ENCODE data around the gene KCNK16. TPM values are rescaled to one million over a fixed set of nuclear protein-coding genes. Genes with fewer than 3 reads are reported as not detected.
A peak's percentile ranks its signal among the peaks of the same experiment; 100 is the strongest.

The KCNK16 gene
- total and polyA plus RNA-seq, 5 donors from 2014 or later: not detected

GRCh38 chr6:39302669-39303424, 19.7 kb downstream of the KCNK16 start:
- peak; percentile 91 to 96 for ATAC-seq (ENCODE audit: low read depth in 2 of 2)
- peak; percentile 62 to 87 (median 80) for DNase-seq
- H3K4me3 ChIP-seq (ENCODE audit: low read depth, low read length): peak overlapping the region; percentile 54
- no peaks in the 10 kb centered on the region for H3K4me1 ChIP-seq (ENCODE audit: control insufficient read depth, insufficient read depth, low read length, poor library complexity, severe bottlenecking)
- peak overlapping the region in 1 of 3 donors; percentile 71 for H3K27ac Mint-ChIP-seq
- peak overlapping the region in 3 of 4 donors; percentile 67 to 78 (median 76) for H3K4me3 Mint-ChIP-seq
- no peaks in the 10 kb centered on the region for H3K9me3 ChIP-seq (ENCODE audit: control insufficient read depth in 2 of 2, low read length in 2 of 2)
- no peaks in the 10 kb centered on the region for H3K27me3 ChIP-seq (ENCODE audit: control insufficient read depth, insufficient read depth, low read length)
- no peaks in the 10 kb centered on the region for H3K36me3 ChIP-seq (ENCODE audit: control insufficient read depth, insufficient read depth, low read length)
- H3K9me3 Mint-ChIP-seq: no peaks in the 10 kb centered on the region
- H3K4me1 Mint-ChIP-seq: peaks cover 0 to 9% (median 4%) of the 10 kb centered on the region in 4 donors
- no peak overlapping the region for H3K27ac ChIP-seq (ENCODE audit: insufficient read depth, low read length, poor library complexity, severe bottlenecking)
- H3K36me3 Mint-ChIP-seq: no peaks in the 10 kb centered on the region
- peaks cover 5% of the 10 kb centered on the region for H3K27me3 Mint-ChIP-seq

GRCh38 chr6:39302011-39302410, 20.5 kb downstream of the KCNK16 start:
- Histone ChIP-seq H3K27ac (ENCODE audit: insufficient read depth, low read length, poor library complexity, severe bottlenecking) (no peak overlapping the region), H3K36me3 (ENCODE audit: control insufficient read depth, insufficient read depth, low read length) (no peaks in the 10 kb centered on the region), H3K9me3 (ENCODE audit: control insufficient read depth in 2 of 2, low read length in 2 of 2) (no peaks in the 10 kb centered on the region), H3K4me1 (ENCODE audit: control insufficient read depth, insufficient read depth, low read length, poor library complexity, severe bottlenecking) (no peaks in the 10 kb centered on the region), H3K4me3 (ENCODE audit: low read depth, low read length) (no peak overlapping the region), H3K27me3 (ENCODE audit: control insufficient read depth, insufficient read depth, low read length) (no peaks in the 10 kb centered on the region)
- no peaks in the 10 kb centered on the region for H3K9me3 Mint-ChIP-seq
- peaks cover 0 to 9% (median 4%) of the 10 kb centered on the region in 4 donors for H3K4me1 Mint-ChIP-seq
- H3K36me3 Mint-ChIP-seq: no peaks in the 10 kb centered on the region
- peaks cover 5% of the 10 kb centered on the region for H3K27me3 Mint-ChIP-seq
- H3K4me3 Mint-ChIP-seq: no peak overlapping the region
- DNase-seq (no peak), ATAC-seq (ENCODE audit: low read depth in 2 of 2) (no peak)
- no peak overlapping the region for H3K27ac Mint-ChIP-seq

GRCh38 chr6:39301606-39302005, 20.9 kb downstream of the KCNK16 start:
- Histone ChIP-seq H3K27ac (ENCODE audit: insufficient read depth, low read length, poor library complexity, severe bottlenecking) (no peak overlapping the region), H3K36me3 (ENCODE audit: control insufficient read depth, insufficient read depth, low read length) (no peaks in the 10 kb centered on the region), H3K4me3 (ENCODE audit: low read depth, low read length) (no peak overlapping the region), H3K9me3 (ENCODE audit: control insufficient read depth in 2 of 2, low read length in 2 of 2) (no peaks in the 10 kb centered on the region), H3K27me3 (ENCODE audit: control insufficient read depth, insufficient read depth, low read length) (no peaks in the 10 kb centered on the region), H3K4me1 (ENCODE audit: control insufficient read depth, insufficient read depth, low read length, poor library complexity, severe bottlenecking) (no peaks in the 10 kb centered on the region)
- Mint-ChIP-seq H3K27me3 (peaks cover 5% of the 10 kb centered on the region), H3K4me1 (peaks cover 0 to 9% (median 4%) of the 10 kb centered on the region in 4 donors), H3K9me3 (no peaks in the 10 kb centered on the region), H3K4me3 (no peak overlapping the region), H3K36me3 (no peaks in the 10 kb centered on the region), H3K27ac (no peak overlapping the region)
- DNase-seq: no peak
- no peak for ATAC-seq (ENCODE audit: low read depth in 2 of 2)

GRCh38 chr6:39300739-39301138, 21.8 kb downstream of the KCNK16 start:
- Mint-ChIP-seq H3K27me3 (peaks cover 5% of the 10 kb centered on the region), H3K27ac (peak overlapping the region in 1 of 3 donors; percentile 6), H3K36me3 (no peaks in the 10 kb centered on the region), H3K9me3 (peaks cover 0 to 1% (median 0%) of the 10 kb centered on the region in 7 donors), H3K4me1 (peaks cover 0 to 9% (median 4%) of the 10 kb centered on the region in 4 donors), H3K4me3 (no peak overlapping the region)
- Histone ChIP-seq H3K9me3 (ENCODE audit: control insufficient read depth in 2 of 2, low read length in 2 of 2) (no peaks in the 10 kb centered on the region), H3K4me3 (ENCODE audit: low read depth, low read length) (no peak overlapping the region), H3K36me3 (ENCODE audit: control insufficient read depth, insufficient read depth, low read length) (no peaks in the 10 kb centered on the region), H3K27me3 (ENCODE audit: control insufficient read depth, insufficient read depth, low read length) (no peaks in the 10 kb centered on the region), H3K27ac (ENCODE audit: insufficient read depth, low read length, poor library complexity, severe bottlenecking) (no peak overlapping the region), H3K4me1 (ENCODE audit: control insufficient read depth, insufficient read depth, low read length, poor library complexity, severe bottlenecking) (no peaks in the 10 kb centered on the region)
- DNase-seq (no peak), ATAC-seq (ENCODE audit: low read depth in 2 of 2) (no peak)

GRCh38 chr6:39298061-39298460, 24.4 kb downstream of the KCNK16 start:
- Mint-ChIP-seq H3K36me3 (no peaks in the 10 kb centered on the region), H3K4me1 (peaks cover 0 to 8% (median 3%) of the 10 kb centered on the region in 4 donors), H3K27me3 (peaks cover 5% of the 10 kb centered on the region), H3K27ac (no peak overlapping the region), H3K4me3 (no peak overlapping the region), H3K9me3 (peaks cover 0 to 1% (median 0%) of the 10 kb centered on the region in 7 donors)
- H3K27me3 ChIP-seq (ENCODE audit: control insufficient read depth, insufficient read depth, low read length): no peaks in the 10 kb centered on the region
- H3K27ac ChIP-seq (ENCODE audit: insufficient read depth, low read length, poor library complexity, severe bottlenecking): no peak overlapping the region
- H3K9me3 ChIP-seq (ENCODE audit: control insufficient read depth in 2 of 2, low read length in 2 of 2): no peaks in the 10 kb centered on the region
- DNase-seq (no peak), ATAC-seq (ENCODE audit: low read depth in 2 of 2) (no peak)
- H3K4me3 ChIP-seq (ENCODE audit: low read depth, low read length): no peak overlapping the region
- no peaks in the 10 kb centered on the region for H3K36me3 ChIP-seq (ENCODE audit: control insufficient read depth, insufficient read depth, low read length)
- H3K4me1 ChIP-seq (ENCODE audit: control insufficient read depth, insufficient read depth, low read length, poor library complexity, severe bottlenecking): no peaks in the 10 kb centered on the region

GRCh38 chr6:39296745-39297640, 25.5 kb downstream of the KCNK16 start:
- H3K4me3 Mint-ChIP-seq: no peak overlapping the region
- no peaks in the 10 kb centered on the region for H3K4me1 Mint-ChIP-seq
- Histone ChIP-seq H3K4me1 (ENCODE audit: control insufficient read depth, insufficient read depth, low read length, poor library complexity, severe bottlenecking) (no peaks in the 10 kb centered on the region), H3K36me3 (ENCODE audit: control insufficient read depth, insufficient read depth, low read length) (no peaks in the 10 kb centered on the region), H3K9me3 (ENCODE audit: control insufficient read depth in 2 of 2, low read length in 2 of 2) (no peaks in the 10 kb centered on the region), H3K27ac (ENCODE audit: insufficient read depth, low read length, poor library complexity, severe bottlenecking) (no peak overlapping the region), H3K4me3 (ENCODE audit: low read depth, low read length) (no peak overlapping the region), H3K27me3 (ENCODE audit: control insufficient read depth, insufficient read depth, low read length) (no peaks in the 10 kb centered on the region)
- no peak overlapping the region for H3K27ac Mint-ChIP-seq
- peaks cover 0 to 2% (median 0%) of the 10 kb centered on the region in 7 donors for H3K9me3 Mint-ChIP-seq
- H3K27me3 Mint-ChIP-seq: no peaks in the 10 kb centered on the region
- no peak for DNase-seq
- ATAC-seq (ENCODE audit: low read depth in 2 of 2): no peak
- H3K36me3 Mint-ChIP-seq: no peaks in the 10 kb centered on the region

- no peak overlapping the region for H3K27ac Mint-ChIP-seq
- Histone ChIP-seq H3K36me3 (ENCODE audit: control insufficient read depth, insufficient read depth, low read length) (no peaks in the 10 kb centered on the region), H3K27me3 (ENCODE audit: control insufficient read depth, insufficient read depth, low read length) (no peaks in the 10 kb centered on the region), H3K4me3 (ENCODE audit: low read depth, low read length) (no peak overlapping the region), H3K9me3 (ENCODE audit: control insufficient read depth in 2 of 2, low read length in 2 of 2) (no peaks in the 10 kb centered on the region), H3K27ac (ENCODE audit: insufficient read depth, low read length, poor library complexity, severe bottlenecking) (no peak overlapping the region), H3K4me1 (ENCODE audit: control insufficient read depth, insufficient read depth, low read length, poor library complexity, severe bottlenecking) (no peaks in the 10 kb centered on the region)
- DNase-seq (no peak), ATAC-seq (ENCODE audit: low read depth in 2 of 2) (no peak)
- H3K9me3 Mint-ChIP-seq: peaks cover 0 to 2% (median 0%) of the 10 kb centered on the region in 7 donors
- H3K4me1 Mint-ChIP-seq: no peaks in the 10 kb centered on the region
- H3K27me3 Mint-ChIP-seq: no peaks in the 10 kb centered on the region
- H3K4me3 Mint-ChIP-seq: no peak overlapping the region
- H3K36me3 Mint-ChIP-seq: no peaks in the 10 kb centered on the region
These were observed 26.9 kb downstream of the KCNK16 start for GRCh38 chr6:39295611-39296011.

Measured in CD4-positive, CD25-positive, alpha-beta regulatory T cell (primary cell).